ENCODE measurements around the gene RALGDS.

RALGDS gene

GRCh38 chr9:133134388-133135145 is 13.5 kb upstream of the RALGDS start:
- DNase-seq: no peak

- peak; percentile 87 to 95 for DNase-seq
These were observed 12.8 kb upstream of the RALGDS start for GRCh38 chr9:133133681-133134387.

GRCh38 chr9:133132174-133132573 is 11.1 kb upstream of the RALGDS start:
- no peak for DNase-seq

- DNase-seq: no peak
These were observed 10.5 kb upstream of the RALGDS start for GRCh38 chr9:133131506-133131905.

GRCh38 chr9:133130685-133131244 is 9.7 kb upstream of the RALGDS start:
- DNase-seq: no peak

GRCh38 chr9:133129001-133129795 is 8.2 kb upstream of the RALGDS start:
- peak; percentile 40 to 75 for DNase-seq

- DNase-seq: no peak
These were observed 7.1 kb upstream of the RALGDS start for GRCh38 chr9:133128152-133128551.

- DNase-seq: no peak
These were observed 6.4 kb upstream of the RALGDS start for GRCh38 chr9:133127340-133127981.

GRCh38 chr9:133126697-133127339 is 5.8 kb upstream of the RALGDS start:
- no peak for DNase-seq

GRCh38 chr9:133125941-133126696 is 5.1 kb upstream of the RALGDS start:
- no peak for DNase-seq

GRCh38 chr9:133124907-133125275 is 3.9 kb upstream of the RALGDS start:
- no peak for DNase-seq

- no peak for DNase-seq
These were observed 3.3 kb upstream of the RALGDS start for GRCh38 chr9:133124123-133124906.

- DNase-seq: no peak
These were observed 2.0 kb upstream of the RALGDS start for GRCh38 chr9:133122935-133123611.

GRCh38 chr9:133122605-133122934 is 1.5 kb upstream of the RALGDS start:
- no peak for DNase-seq

GRCh38 chr9:133121915-133122550 is 993 bp upstream of the RALGDS start:
- no peak for DNase-seq

GRCh38 chr9:133120501-133121197 is 391 bp downstream of the RALGDS start:
- no peak for DNase-seq

GRCh38 chr9:133119846-133120500 is 1.1 kb downstream of the RALGDS start:
- DNase-seq: no peak

- no peak for DNase-seq
These were observed 1.8 kb downstream of the RALGDS start for GRCh38 chr9:133119103-133119845.
